ENCODE data around the gene ZNF142.
A peak's percentile ranks its signal among the peaks of the same experiment; 100 is the strongest.

ZNF142 gene

DNA sequence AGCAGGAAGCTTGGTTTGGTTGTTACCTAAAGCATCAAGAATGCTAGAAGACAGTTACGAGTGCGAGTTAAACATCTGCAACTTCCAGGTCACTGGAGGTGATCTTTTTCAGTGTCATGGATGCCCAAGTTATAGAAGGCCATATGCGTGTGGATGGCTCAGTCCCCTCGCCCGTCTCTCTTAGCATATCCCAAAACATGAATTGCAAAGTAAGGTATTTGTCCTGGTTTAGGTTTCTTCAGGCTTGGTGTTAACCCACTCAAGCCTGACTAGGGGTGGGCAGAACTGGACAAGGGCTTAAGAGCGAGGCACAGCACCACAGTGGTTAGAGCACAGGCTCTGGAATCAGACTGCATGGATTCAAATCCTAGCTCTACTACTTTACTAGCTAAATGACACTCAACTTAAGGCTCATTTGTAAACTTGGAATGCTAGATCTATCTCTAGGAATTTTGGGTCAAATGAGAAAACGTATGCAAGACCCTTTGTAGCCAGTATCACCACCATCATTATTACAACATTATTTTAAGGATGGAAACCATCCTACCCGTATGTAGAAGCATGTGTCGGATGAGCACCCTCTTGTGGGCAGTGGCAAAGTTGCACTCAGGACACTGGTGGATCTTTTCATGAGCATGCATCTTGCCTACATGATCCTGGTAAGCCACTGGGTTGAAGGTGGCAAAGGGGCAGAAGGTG is 11.2 kb downstream of the ZNF142 start:
- peak; percentile 74 for DNase-seq (ENCODE audit: low spot score)

DNA sequence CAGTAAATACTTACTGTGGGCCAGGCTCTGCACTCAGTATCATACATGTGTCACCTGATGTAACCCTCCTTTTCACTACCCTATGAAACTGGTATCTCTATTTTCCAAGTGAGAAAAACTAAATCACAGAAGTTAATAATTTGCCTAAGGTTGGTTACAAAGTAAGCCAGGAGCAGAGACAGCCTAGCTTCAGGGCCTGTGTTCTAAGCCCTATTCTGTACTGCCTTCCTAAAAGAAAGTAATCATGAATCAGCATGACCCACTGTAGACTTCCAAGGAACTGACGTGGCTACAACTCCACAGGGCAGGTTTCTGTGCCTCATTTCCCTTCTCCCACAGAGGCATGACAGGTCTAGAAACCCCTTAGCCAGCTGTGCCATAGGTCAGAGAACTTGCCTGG is 14.3 kb downstream of the ZNF142 start:
- DNase-seq (ENCODE audit: low spot score): no peak

DNA sequence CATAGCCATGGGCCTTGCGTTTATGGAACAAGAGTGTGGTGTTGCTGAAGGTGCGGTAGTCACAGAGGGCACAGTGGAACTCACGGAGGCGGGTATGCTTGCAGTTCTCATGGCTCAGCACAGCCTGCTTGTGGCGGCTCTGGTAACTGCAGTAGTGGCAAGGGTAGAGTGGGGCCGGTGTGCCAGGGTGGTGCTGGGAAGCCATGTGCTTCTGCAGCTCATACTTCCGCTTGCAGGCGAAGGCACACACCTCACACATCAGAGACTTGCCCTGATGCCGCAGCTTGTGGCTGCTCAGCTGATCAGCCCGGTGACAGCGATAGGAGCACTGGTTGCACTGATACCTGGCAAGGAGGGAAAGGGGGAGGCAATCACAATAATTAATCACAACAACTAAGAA is 14.7 kb downstream of the ZNF142 start:
- DNase-seq (ENCODE audit: low spot score): no peak

DNA sequence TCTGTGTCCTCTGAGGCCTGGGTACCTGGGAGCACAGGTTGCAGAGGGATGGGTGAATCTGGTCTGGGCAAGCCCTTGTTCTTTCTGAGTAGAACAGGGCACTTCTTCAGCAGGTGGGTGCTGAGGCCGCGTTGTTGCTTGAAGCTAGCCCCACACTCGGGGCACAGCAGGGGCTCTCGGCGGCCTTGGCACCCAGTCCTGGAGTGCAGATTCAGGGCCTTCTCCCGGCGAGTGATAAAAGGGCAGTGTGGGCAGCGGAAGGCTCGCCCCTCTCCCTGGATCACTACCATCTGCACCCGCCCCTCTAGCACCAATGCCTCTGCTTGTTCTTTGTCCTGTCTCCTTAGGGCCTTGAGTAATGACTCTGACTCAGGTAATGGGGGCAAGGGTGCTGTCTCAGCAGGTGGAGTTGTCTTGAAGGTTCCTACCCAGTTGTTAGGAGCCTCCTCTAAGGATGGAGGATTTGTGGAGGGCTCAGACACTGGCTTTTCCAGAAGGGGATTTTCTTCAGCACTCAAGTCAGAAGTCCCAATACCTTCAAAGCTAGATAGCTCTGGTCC is 15.6 kb downstream of the ZNF142 start:
- no peak for DNase-seq (ENCODE audit: low spot score)

DNA sequence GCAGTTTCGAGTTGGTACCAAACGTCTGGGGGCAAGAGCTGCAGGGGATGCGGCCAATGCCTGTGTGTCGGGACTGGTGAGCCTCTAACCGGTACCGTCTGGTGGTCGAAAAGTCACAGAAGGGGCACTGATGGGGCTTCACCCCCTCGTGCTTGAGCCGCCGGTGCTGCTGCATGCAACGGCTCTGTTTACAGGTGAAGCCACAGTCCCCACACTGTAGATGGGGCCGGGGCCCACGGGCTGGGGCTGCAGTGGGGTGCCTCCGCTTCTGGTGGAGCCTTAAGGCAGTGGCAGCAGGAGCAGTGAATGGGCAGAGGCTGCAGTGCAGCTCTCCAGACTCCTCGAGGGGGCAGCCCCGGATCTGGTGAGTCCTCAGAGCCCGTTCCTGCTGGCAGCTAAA is 16.6 kb downstream of the ZNF142 start:
- DNase-seq (ENCODE audit: low spot score): no peak

DNA sequence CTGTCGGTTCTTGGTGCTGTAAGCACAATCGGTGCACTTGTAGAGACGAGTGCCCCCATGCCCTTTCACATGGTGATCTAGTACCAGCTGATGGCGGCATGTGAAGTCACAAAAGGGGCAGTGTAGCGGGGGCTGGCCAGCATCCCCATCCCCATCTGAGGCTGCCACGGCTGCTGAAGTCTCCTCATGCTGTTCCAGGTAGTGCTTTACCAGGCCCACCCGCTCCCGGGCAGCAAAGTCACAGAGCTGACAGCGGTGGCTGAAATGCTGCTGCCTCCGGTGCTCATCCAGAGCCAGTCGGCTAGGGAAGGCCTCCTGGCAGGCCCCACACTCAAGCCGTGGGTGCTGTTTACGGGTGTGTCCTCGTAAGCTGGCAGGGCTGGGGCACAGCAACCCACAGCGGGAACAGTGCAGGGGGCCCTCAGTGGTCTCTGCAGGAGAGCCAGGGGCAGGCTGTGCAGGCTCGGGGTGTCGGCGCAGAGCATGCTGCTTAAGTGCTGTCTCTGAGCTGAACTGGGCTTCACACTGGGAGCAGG is 17.2 kb downstream of the ZNF142 start:
- DNase-seq (ENCODE audit: low spot score): no peak

DNA sequence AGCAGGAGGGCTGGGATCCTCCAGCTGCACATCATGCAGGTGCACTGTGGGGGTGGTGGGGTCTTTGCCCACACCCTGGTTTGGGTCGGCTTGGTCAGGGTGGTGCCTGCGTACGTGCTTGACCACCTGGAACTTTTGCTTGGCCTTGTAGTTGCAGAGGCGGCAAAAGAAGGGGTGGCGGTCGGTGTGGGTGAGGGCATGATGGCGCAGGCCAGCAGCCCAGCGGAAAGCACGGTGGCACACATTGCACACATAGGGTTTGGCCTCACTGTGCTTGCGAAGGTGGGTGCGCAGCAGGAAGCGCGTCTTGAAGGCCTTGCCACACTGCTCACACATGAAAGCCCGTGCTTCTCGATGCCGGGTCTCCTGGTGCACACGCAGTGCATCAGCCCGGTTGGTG is 21.1 kb downstream of the ZNF142 start:
- DNase-seq (ENCODE audit: low spot score): no peak

DNA sequence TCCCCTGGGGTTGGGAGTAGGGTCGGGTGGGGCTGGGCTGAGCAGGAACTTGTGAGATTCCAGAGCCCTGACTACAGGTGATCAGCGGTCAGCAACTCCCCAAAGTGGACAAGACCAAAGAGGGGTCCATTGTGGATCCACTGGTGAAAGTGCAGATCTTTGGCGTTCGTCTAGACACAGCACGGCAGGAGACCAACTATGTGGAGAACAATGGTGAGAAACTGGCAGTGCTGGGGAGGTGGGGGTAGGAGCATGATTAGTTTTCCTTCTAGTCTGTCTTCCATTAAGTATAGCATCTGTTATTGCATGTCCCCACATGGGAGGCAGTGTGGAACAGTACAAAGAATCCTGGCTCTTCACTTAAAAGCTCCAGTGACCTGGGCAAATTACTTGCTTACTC is 23.7 kb downstream of the ZNF142 start:
- DNase-seq (ENCODE audit: low spot score): no peak

DNA sequence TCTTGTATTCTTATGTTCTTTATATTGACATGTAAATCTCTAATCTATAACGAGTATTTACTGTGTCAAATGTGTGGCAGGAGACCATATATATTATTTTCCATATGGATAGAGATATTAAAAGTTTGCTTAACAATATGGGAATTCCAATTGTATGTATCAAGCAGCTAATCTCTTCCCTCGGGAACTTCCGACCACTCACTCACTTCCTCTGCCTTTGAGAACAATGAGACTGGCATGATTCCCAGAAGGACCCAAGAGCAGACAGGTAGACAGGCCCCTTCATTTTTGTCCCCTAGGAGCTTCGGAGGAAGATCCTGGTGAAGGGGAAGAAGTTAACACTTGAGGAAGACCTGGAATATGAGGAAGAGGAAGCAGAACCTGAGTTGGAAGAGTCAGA is 27.6 kb downstream of the ZNF142 start:
- no peak for DNase-seq (ENCODE audit: low spot score)

DNA sequence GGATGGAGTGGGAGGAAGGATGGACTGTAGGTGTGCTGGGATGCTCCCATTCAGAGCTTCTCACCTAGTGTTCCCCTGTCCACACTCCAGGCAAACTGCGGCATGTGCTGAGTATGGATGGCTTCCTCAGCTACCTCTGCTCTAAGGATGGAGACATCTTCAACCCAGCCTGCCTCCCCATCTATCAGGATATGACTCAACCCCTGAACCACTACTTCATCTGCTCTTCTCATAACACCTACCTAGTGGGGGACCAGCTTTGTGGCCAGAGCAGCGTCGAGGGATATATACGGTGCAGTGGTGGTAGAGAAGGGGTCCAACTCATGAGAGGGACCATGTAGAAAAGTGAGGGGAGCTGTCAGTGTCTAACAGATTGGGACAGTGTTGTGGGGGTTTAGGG is 31.5 kb downstream of the ZNF142 start:
- DNase-seq (ENCODE audit: low spot score): no peak

DNA sequence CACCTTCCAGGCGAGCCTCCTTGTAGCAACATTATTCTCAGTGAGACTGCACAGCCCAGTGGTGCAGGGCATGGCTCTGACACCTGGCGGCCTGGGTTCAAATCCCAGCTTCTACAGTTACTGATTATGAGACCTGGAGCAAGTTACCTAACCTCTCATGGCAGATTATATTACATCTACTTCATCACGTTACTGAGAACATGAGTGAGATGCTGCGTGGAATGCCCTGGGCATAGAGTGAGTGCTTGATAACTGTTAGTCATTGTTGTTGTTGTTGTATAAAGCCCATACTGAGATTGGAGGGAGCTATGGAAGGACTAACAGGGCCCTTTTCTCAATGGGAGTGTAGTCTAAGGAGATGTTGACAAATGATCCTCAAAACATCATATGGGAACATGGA is 33.1 kb downstream of the ZNF142 start:
- DNase-seq (ENCODE audit: low spot score): no peak

DNA sequence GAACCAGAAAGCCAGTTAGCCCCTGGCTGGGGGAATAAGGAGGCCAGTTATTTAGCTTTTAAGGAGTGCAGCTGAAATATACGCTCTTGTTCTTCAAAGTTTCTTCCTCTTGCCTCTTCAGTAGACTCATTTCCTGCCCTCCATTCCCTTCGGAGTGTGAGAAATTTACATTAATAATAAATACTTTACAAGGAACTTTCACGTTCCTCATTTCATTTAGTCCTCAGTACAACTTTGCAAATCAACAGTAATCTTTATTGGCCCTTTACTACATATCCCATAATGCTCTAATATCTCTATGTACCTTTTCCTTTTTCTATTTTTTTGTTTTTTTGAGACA is 36.1 kb downstream of the ZNF142 start:
- no peak for DNase-seq (ENCODE audit: low spot score)

DNA sequence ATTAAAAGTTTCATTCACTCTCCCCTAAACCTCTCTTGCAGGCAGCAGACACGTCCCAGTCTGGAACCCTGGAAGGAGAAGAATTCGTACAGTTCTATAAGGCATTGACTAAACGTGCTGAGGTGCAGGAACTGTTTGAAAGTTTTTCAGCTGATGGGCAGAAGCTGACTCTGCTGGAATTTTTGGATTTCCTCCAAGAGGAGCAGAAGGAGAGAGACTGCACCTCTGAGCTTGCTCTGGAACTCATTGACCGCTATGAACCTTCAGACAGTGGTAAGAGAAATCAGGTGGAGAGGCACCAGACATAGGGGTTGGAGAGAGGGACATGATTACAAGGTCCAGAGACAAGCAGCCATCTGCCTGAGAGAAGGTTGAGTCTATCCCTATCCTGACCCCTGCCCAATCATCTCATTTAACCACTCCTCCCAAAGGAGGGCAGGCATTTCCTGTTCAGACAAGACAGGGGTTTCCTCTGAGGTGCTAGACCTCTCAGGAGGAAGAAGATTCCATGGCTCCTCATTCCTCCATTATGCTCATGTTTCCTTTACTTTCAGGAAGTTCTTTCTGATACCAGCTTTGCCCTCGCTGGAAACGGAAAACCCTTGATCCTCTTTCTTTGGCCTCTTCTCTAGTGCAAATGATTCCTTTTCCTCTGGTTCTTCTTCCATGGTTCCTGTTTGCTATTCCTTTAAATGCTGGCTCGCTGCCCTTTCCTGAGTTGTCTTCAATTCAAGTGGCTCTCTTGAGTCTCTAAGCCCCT is 36.6 kb downstream of the ZNF142 start:
- no peak for DNase-seq (ENCODE audit: low spot score)

DNA sequence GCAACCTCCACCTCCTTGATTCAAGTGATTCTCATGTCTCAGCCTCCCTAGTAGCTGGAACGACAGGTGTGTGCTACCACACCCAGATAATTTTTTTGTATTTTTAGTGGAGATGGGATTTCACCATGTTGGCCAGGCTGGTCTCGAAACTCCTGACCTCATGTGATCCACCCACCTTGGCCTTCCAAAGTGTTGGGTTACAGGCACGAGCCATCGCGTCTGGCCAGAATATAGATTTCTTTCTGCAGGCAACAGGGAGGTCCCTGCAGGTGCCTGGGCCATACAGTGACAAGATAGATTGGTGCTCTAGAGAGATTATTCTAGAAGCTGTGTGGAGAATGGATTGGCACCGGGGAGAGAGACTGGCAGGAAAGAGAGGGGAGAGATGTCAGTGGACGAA is 38.4 kb downstream of the ZNF142 start:
- no peak for DNase-seq (ENCODE audit: low spot score)

DNA sequence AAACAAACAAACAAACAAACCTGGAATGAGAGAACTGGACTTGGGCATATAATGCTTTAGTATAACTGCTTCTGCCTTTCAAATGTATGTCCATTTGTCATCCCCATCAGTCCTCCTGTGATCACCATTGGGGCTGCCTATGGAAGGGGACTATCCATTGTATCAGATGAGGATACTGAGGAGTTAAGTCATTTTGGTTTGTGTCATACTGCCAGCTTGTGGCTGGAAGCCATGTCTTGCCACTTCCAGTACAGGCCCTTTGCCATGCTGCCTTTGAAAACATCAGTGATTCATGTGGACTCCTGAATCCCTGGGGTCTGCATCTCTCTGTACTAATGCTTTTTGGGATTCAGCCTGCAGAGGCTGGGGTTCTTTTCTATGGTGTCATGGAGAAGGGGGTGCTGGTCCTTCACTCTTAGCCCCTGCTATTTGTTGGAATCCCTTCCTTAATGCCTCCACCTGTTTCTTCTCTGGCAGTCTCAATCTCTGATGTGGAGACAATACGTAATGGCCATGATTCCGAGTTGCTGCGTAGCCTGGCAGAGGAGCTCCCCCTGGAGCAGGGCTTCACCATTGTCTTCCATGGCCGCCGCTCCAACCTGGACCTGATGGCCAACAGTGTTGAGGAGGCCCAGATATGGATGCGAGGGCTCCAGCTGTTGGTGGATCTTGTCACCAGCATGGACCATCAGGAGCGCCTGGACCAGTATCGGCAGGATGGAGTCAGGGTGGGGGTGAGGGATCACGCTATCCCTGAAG is 41.1 kb downstream of the ZNF142 start:
- DNase-seq (ENCODE audit: low spot score): no peak

DNA sequence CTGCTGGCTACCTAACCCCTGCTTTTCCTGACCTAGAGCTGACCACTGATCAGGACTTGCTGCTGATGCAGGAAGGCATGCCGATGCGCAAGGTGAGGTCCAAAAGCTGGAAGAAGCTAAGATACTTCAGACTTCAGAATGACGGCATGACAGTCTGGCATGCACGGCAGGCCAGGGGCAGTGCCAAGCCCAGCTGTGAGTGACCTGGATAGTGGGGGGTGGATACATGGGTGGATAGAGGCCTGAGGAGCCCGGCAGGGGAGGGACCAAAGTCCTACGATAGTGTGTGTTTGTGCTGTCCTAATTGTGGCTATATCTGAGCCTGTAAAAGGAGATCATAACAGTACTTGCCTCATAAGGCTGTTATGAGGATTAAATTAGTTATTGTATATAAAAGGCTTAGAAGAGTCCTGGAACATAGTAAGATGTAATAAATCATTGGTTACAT is 43.5 kb downstream of the ZNF142 start:
- DNase-seq (ENCODE audit: low spot score): no peak

DNA sequence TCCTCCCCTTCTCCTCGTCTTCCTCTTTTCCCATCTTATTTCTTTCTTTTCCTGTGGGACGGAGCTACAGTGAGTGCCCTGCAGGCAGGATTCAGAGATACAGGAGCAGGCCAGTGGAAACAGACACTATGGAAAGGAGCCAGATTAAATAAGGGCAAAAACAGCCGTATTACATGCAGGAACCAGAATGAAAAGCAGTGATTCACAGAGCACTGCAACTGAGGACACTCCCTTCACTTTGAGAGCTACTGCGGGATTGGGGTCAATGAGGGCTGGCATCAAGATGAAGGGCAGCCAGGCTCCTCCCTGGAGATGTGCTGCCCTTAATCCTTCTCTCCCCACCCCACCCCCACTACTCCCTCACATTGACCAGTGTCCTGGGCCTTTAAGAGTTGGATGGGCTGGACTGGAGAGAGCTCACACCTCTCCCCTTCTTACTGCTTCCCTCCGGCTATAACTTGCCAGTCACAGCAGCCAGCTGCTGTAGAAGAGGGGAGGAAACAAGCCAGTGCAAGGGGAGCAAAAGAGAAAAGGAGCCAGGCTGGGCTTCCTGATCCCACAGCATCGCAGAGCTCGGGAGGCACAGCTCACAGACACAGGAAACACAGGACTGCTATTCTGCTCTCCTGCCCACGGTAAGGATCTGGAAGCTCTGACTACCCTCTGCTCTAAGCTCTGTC is 51.8 kb downstream of the ZNF142 start, which contains the start of gene PLCD4:
Gene PLCD4 (plus strand): TSS at position 464 of the 680 bp plus-strand sequence. CDS start 7,841 bp downstream, outside the sequence.
- DNase-seq (ENCODE audit: low spot score): no peak

DNA sequence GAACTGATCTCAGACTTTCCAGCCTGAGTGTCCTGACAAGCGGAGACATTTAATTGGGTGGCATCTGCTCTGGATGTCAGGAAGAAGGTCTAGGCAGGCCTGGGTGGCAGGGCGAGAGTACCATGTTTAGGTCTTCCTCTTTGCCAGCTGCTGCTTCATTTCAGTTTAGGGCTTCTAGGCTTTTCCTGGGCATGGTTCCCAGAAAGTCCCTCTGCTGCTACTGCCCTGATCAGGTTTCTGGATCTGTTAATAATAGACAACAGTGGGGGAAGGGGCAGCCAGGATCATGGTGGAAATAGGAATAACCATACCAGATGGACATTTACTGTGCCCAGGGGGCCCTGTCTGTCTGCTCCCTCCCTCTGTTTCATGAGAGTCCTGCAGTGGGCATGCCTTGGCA is 54.0 kb downstream of the ZNF142 start:
- peak; percentile 17 for DNase-seq (ENCODE audit: low spot score)

Measured in Ammon's horn (tissue), 1 donor.